Esophagus squamous epithelium (tissue), 4 donors: ENCODE measurements around the gene EXO1.
"Not testable (repeated sequence)": the region's sequence is repeated elsewhere in the genome, so short reads cannot be mapped to it uniquely, and the experiment has no call there.

ENCODE experiments used
- POLR2A ChIP-seq, 4 donors: fragments of 450-650 bp; IDR thresholded peaks; one replicate each; pipeline ENCODE4 v1.6.1; 2017; ENCODE audit warnings: antibody characterized with exemption in 4 of 4, mild to moderate bottlenecking in 4 of 4, moderate library complexity in 3 of 4
- TF ChIP-seq, protein P1 (sequence below), 6 experiments: fragments of 450-650 bp in 4 of 6; fragments of 200-600 bp in 2 of 6; sonication (generic) in 2 of 6; IDR thresholded peaks; one replicate each; pipeline ENCODE4 v1.5.1; 2016 to 2019; ENCODE audit warnings: antibody characterized with exemption in 6 of 6, mild to moderate bottlenecking in 4 of 6, moderate library complexity in 4 of 6

DNA sequence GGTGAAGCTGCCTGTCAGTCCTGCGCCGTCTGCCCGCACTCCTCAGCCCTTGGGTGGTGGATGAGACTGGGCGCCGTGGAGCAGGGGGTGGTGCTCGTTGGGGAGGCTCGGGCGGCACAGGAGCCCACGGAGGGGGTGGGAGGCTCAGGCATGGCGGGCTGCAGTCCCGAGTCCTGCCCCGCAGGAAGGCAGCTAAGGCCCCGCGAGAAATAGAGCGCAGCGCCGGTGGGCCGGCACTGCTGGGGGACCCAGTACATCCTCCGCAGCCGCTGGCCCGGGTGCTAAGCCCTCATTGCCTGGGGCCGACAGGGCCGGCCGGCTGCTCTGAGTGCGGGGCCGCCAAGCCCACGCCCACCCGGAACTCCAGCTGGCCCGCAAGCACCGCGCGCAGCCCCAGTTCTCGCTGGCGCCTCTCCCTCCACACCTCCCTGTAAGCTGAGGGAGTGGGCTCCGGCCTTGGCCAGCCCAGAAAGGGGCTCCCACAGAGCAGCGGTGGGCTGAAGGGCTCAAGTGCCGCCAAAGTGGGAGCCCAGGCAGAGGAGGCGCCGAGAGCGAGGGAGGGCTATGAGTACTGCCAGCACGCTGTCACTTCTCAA, 7.6 kb downstream of the EXO1 start:
- TF ChIP-seq, protein P1, sequence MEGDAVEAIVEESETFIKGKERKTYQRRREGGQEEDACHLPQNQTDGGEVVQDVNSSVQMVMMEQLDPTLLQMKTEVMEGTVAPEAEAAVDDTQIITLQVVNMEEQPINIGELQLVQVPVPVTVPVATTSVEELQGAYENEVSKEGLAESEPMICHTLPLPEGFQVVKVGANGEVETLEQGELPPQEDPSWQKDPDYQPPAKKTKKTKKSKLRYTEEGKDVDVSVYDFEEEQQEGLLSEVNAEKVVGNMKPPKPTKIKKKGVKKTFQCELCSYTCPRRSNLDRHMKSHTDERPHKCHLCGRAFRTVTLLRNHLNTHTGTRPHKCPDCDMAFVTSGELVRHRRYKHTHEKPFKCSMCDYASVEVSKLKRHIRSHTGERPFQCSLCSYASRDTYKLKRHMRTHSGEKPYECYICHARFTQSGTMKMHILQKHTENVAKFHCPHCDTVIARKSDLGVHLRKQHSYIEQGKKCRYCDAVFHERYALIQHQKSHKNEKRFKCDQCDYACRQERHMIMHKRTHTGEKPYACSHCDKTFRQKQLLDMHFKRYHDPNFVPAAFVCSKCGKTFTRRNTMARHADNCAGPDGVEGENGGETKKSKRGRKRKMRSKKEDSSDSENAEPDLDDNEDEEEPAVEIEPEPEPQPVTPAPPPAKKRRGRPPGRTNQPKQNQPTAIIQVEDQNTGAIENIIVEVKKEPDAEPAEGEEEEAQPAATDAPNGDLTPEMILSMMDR (IDR thresholded peaks at IDR 0.05), result not testable (repeated sequence)
- not testable (repeated sequence) for TF ChIP-seq POLR2A (IDR thresholded peaks at IDR 0.05)
